Stimulated activated CD4-positive, alpha-beta T cell treated with anti-CD3 and anti-CD28 coated beads, Interleukin-1b, Interleukin-23, amount 100 ng/mL, for 48 hours (primary cell): ENCODE measurements around the gene TRAPPC13.
"Not testable (repeated sequence)": the region's sequence is repeated elsewhere in the genome, so short reads cannot be mapped to it uniquely, and the experiment has no call there.

ENCODE experiments used
- DNase-seq: peaks from one replicate; pipeline ENCODE4 v3.0.0-alpha.2; 2020

The TRAPPC13 gene

GRCh38 chr5:65624571-65625555, at the start of gene TRAPPC13, which contains the start of gene SHLD3:
TRAPPC13 (plus strand) TSS chr5:65625027; CDS start chr5:65625061, 34 bp downstream.
SHLD3 (plus strand) TSS chr5:65625027; CDS start chr5:65629588, 4,561 bp downstream.
- DNase-seq, result peak; percentile 81

GRCh38 chr5:65577141-65577540, 47.7 kb upstream of the TRAPPC13 start:
- no peak for DNase-seq

GRCh38 chr5:65588694-65589093, 36.1 kb upstream of the TRAPPC13 start:
- no peak for DNase-seq

- not testable (repeated sequence) for DNase-seq
These were observed 23.1 kb upstream of the TRAPPC13 start for GRCh38 chr5:65601761-65602160.

GRCh38 chr5:65611524-65611923, 13.3 kb upstream of the TRAPPC13 start:
- DNase-seq, result no peak

GRCh38 chr5:65612298-65612907, 12.4 kb upstream of the TRAPPC13 start:
- no peak for DNase-seq

- DNase-seq, result no peak
These were observed 4.8 kb upstream of the TRAPPC13 start for GRCh38 chr5:65620021-65620420.

GRCh38 chr5:65621961-65622360, 2.9 kb upstream of the TRAPPC13 start:
- DNase-seq, result not testable (repeated sequence)

GRCh38 chr5:65623482-65623881, 1.3 kb upstream of the TRAPPC13 start:
- DNase-seq, result no peak

- peak; percentile 92 for DNase-seq
These were observed 729 bp upstream of the TRAPPC13 start, which contains the start of gene TRIM23 for GRCh38 chr5:65624025-65624570. TRIM23 (minus strand) TSS chr5:65624333; CDS start chr5:65624274, 59 bp downstream.

- no peak for DNase-seq
These were observed 916 bp downstream of the TRAPPC13 start for GRCh38 chr5:65625743-65626142.

- DNase-seq, result no peak
These were observed 6.2 kb downstream of the TRAPPC13 start for GRCh38 chr5:65630981-65631380.

GRCh38 chr5:65640240-65640639, 15.4 kb downstream of the TRAPPC13 start:
- DNase-seq, result no peak

GRCh38 chr5:65646938-65647337, 22.1 kb downstream of the TRAPPC13 start:
- no peak for DNase-seq

- no peak for DNase-seq
These were observed 23.1 kb downstream of the TRAPPC13 start for GRCh38 chr5:65647941-65648340.

- DNase-seq, result no peak
These were observed 26.3 kb downstream of the TRAPPC13 start for GRCh38 chr5:65651144-65651543.

- DNase-seq, result no peak
These were observed 29.9 kb downstream of the TRAPPC13 start for GRCh38 chr5:65654713-65655112.

GRCh38 chr5:65663804-65664521, 39.1 kb downstream of the TRAPPC13 start:
- no peak for DNase-seq

GRCh38 chr5:65668696-65669095, 43.9 kb downstream of the TRAPPC13 start:
- no peak for DNase-seq

GRCh38 chr5:65672796-65673195, 48.0 kb downstream of the TRAPPC13 start:
- no peak for DNase-seq

- DNase-seq, result no peak
These were observed 49.9 kb downstream of the TRAPPC13 start for GRCh38 chr5:65674749-65675148.

GRCh38 chr5:65676056-65676455, 51.2 kb downstream of the TRAPPC13 start:
- DNase-seq, result not testable (repeated sequence)

GRCh38 chr5:65682148-65682547, 57.3 kb downstream of the TRAPPC13 start:
- DNase-seq, result no peak
